Adipose tissue (tissue), 3 donors: ENCODE measurements around the gene ZNF570. TPM values are rescaled to one million over a fixed set of nuclear protein-coding genes. Genes with fewer than 3 reads are reported as not detected.

Experiments
- H3K27ac ChIP-seq: one replicate; pipeline ENCODE4 v1.5.1; 2013; ENCODE audit warnings: low read depth, low read length
- WGBS, 3 donors: extraction: QIAGEN DNeasy Blood & Tissue Kit; methylation state at CpG; one replicate each; pipeline ENCODE4 v1.1.7; 2013; 5-methylcytosine and 5-hydroxymethylcytosine counted together
- polyA plus RNA-seq, 3 donors: library from polyadenylated mRNA; stranded (reverse); fragments of 200-250 nt; gene quantifications; one replicate each; pipeline ENCODE4 v1.2.3, GENCODE V29; 2013
- donor health status: healthy with polysubstance abuse.
- donor health status: Bipolar disorder and iron deficiency.
- donor health status: healthy.

The ZNF570 gene
- polyA plus RNA-seq, 3 donors: 1.7 to 1.9 (median 1.7) TPM

DNA sequence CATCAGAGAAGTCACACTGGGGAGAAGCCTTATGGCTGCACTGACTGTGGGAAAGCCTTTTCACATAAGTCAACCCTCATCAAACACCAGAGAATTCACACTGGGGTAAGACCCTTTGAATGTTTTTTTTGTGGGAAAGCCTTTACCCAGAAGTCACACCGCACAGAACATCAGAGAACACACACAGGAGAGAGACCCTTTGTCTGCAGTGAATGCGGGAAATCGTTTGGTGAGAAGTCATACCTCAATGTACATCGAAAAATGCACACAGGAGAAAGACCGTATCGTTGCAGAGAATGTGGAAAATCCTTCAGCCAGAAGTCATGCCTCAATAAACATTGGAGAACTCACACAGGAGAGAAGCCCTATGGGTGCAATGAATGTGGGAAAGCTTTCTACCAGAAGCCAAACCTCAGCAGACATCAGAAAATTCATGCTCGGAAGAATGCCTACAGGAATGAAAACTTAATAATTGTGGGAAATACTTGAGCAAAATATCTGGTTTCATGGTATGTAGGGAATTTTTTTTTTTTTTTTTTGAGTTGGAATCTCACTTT is 68.3 kb downstream of the ZNF570 start:
- 95 to 99% (median 96%) methylated on average over 7 of the region's 7 CpGs for WGBS, 3 donors
- no peak overlapping the region for H3K27ac ChIP-seq

Other genes starting within 250 kb of the ZNF570 start
- gene ZNF527, start 98.3 kb upstream of the ZNF570 start, polyA plus RNA-seq: 1 to 10 TPM; 1.6 to 5.5 (median 2.4) TPM
- 1 to 10 TPM; 1.3 to 2.7 (median 1.7) TPM for gene ZNF569, start 1.9 kb upstream of the ZNF570 start, polyA plus RNA-seq
- gene ZNF793, start 37.6 kb downstream of the ZNF570 start, polyA plus RNA-seq: 1 to 10 TPM in 2 of 3 donors, under 1 TPM in 1; 0.58 to 2.8 (median 1.1) TPM
- 1 to 10 TPM in 2 of 3 donors, under 1 TPM in 1; 0.74 to 2.2 (median 1.0) TPM for gene ZNF571, start 125.4 kb downstream of the ZNF570 start, polyA plus RNA-seq
- 1 to 10 TPM in 2 of 3 donors, under 1 TPM in 1; 0.79 to 3.1 (median 1.4) TPM for gene ZNF540, start 125.5 kb downstream of the ZNF570 start, polyA plus RNA-seq
- 1 to 10 TPM; 1.9 to 2.4 (median 2.1) TPM for gene ZFP30, start 186.1 kb downstream of the ZNF570 start, polyA plus RNA-seq